GM23248 (cell line): ENCODE measurements around the gene ENOX2.

Experiments
- EZH2 ChIP-seq: fragments of 200-600 bp; sonication (generic); IDR thresholded peaks from 2 replicates; pipeline ENCODE4 v1.6.1; 2018; ENCODE audit warnings: antibody characterized with exemption, mild to moderate bottlenecking; ENCODE audit not compliant: insufficient read depth, poor library complexity, severe bottlenecking
- EZH2phosphoT487 ChIP-seq: fragments of 200-600 bp; sonication (generic); IDR thresholded peaks from 2 replicates; pipeline ENCODE4 v1.6.1; 2018; ENCODE audit warnings: antibody characterized with exemption, moderate library complexity, mild to moderate bottlenecking, low read depth; ENCODE audit not compliant: insufficient read depth

- TF ChIP-seq EZH2 (no peak), EZH2phosphoT487 (no peak)
These were observed 265.4 kb downstream of the ENOX2 start for GRCh38 chrX:130637591-130637990.
